Hepatocyte (in vitro differentiated cells): Measurements from ENCODE around the gene HS6ST2. TPM values are rescaled to one million over a fixed set of nuclear protein-coding genes. Genes with fewer than 3 reads are reported as not detected.

ENCODE experiments used
- DNase-seq: peaks from one replicate; pipeline ENCODE4 v3.0.0-alpha.2; 2016; ENCODE audit warnings: low spot score
- H2AFZ ChIP-seq: fragments of 200-600 bp; sonication (generic); 2 replicates; pipeline ENCODE4 v1.6.0; 2016; ENCODE audit warnings: antibody characterized with exemption, mild to moderate bottlenecking
- H3K27ac ChIP-seq: fragments of 200-600 bp; sonication (generic); 2 replicates; pipeline ENCODE4 v1.5.1; 2016; ENCODE audit warnings: mild to moderate bottlenecking
- H3K27me3 ChIP-seq: fragments of 200-600 bp; sonication (generic); 2 replicates; pipeline ENCODE4 v1.6.1; 2016
- H3K36me3 ChIP-seq: fragments of 200-600 bp; sonication (generic); replicated peaks from 2 replicates; pipeline ENCODE4 v1.5.1; 2016; ENCODE audit warnings: low read depth; ENCODE audit not compliant: insufficient read depth
- H3K4me1 ChIP-seq: fragments of 200-600 bp; sonication (generic); 2 replicates; pipeline ENCODE4 v1.5.1; 2016; ENCODE audit warnings: mild to moderate bottlenecking, moderate library complexity; ENCODE audit not compliant: insufficient read depth
- H3K4me2 ChIP-seq: fragments of 200-600 bp; sonication (generic); 2 replicates; pipeline ENCODE4 v1.6.0; 2016
- H3K4me3 ChIP-seq: fragments of 200-600 bp; sonication (generic); 2 replicates; pipeline ENCODE4 v1.5.1; 2016; ENCODE audit warnings: mild to moderate bottlenecking
- H3K79me2 ChIP-seq: fragments of 200-600 bp; sonication (generic); 2 replicates; pipeline ENCODE4 v1.6.0; 2017; ENCODE audit warnings: mild to moderate bottlenecking
- H3K9me2 ChIP-seq: fragments of 200-600 bp; sonication (generic); replicated peaks from 2 replicates; pipeline ENCODE4 v1.6.0; 2017; ENCODE audit warnings: mild to moderate bottlenecking; ENCODE audit not compliant: insufficient read depth
- H3K9me3 ChIP-seq: fragments of 200-600 bp; sonication (generic); 2 replicates; pipeline ENCODE4 v1.5.1; 2016; ENCODE audit warnings: low read depth, mild to moderate bottlenecking
- H4K20me1 ChIP-seq: fragments of 200-600 bp; sonication (generic); 2 replicates; pipeline ENCODE4 v1.6.0; 2016; ENCODE audit warnings: mild to moderate bottlenecking; ENCODE audit not compliant: insufficient read depth, poor library complexity, severe bottlenecking
- CTCF ChIP-seq: fragments of 200-600 bp; sonication (generic); IDR thresholded peaks from 2 replicates; pipeline ENCODE4 v1.5.1; 2016; ENCODE audit warnings: antibody characterized with exemption, mild to moderate bottlenecking; ENCODE audit not compliant: poor library complexity
- EZH2 ChIP-seq: fragments of 200-600 bp; sonication (generic); IDR thresholded peaks from 2 replicates; pipeline ENCODE4 v1.6.1; 2016; ENCODE audit warnings: antibody characterized with exemption, mild to moderate bottlenecking, borderline replicate concordance
- EZH2phosphoT487 ChIP-seq: fragments of 200-600 bp; sonication (generic); IDR thresholded peaks from one replicate; pipeline ENCODE4 v1.6.1; 2018; ENCODE audit warnings: antibody characterized with exemption, mild to moderate bottlenecking, low read depth, moderate library complexity; ENCODE audit not compliant: unreplicated experiment, severe bottlenecking
- WGBS: methylation state at CpG from one replicate; pipeline ENCODE4 v1.1.6; 2016; ENCODE audit warnings: low lambda C conversion rate; ENCODE audit errors: missing lambda C conversion rate; 5-methylcytosine and 5-hydroxymethylcytosine counted together
- polyA plus RNA-seq: library from polyadenylated mRNA; unstranded; fragments of >200 nt; fragmentation: Nextera tagmentation; extraction: Ambion mirVana; gene quantifications from 2 replicates; pipeline ENCODE4 v1.2.1, GENCODE V29; 2016
- total RNA-seq: library from RNA; depleted of rRNA; stranded (reverse); fragments of >200 nt; gene quantifications from 2 replicates; pipeline ENCODE4 v1.2.3, GENCODE V29; 2014

HS6ST2 gene
- total and polyA plus RNA-seq, 2 experiments from 2014 or later, result 17.4 to 21.9 TPM

DNA sequence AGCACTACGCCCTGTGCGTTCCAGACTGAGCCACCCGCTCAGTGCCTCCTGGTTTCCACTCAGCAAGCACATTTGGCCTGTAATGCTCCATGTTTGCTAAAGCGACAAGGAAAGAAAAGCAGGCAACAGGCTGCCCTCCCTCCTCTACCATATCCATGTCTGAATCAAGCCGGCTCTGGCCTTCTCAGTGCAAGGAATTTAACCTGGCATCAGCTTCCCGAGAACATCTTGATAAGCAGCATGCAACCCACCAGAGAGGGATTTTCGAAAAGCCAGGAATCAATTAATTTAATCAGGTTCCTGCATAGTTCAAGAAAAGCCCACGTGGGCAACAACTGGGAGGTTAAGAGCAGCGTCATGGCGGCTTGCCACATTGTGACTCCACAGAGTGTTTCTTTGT lies 228.2 kb downstream of the HS6ST2 start:
- Histone ChIP-seq H3K4me2 (no peak overlapping the region), H3K9me3 (no peaks in the 10 kb centered on the region), H4K20me1 (no peaks in the 10 kb centered on the region), H3K4me3 (no peak overlapping the region), H3K9me2 (no peaks in the 10 kb centered on the region), H3K79me2 (no peaks in the 10 kb centered on the region), H2AFZ (no peak overlapping the region), H3K36me3 (no peaks in the 10 kb centered on the region), H3K4me1 (no peaks in the 10 kb centered on the region), H3K27ac (no peak overlapping the region), H3K27me3 (no peaks in the 10 kb centered on the region)
- DNase-seq, result no peak
- 74% methylated on average over 10 of the region's 10 CpGs for WGBS
- TF ChIP-seq CTCF (no peak), EZH2phosphoT487 (no peak), EZH2 (no peak)

DNA sequence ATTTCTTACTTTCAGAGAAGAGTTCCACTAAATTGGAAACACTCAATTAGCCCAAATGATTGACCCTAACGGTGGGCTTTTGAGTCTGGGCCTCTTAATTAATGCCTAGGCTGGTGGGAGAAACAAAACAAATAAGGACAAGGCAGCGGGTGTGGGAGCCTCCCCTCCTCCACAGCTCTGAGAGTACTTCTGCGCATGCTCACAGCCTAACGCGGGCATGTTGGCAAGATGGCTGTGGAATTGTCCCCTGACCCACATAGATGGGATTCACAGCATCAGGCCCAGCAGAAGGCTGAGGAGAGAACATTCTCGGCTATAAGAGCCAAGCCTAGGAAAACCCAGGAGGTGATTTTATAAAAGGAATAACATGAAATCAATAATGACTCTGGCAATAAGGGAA lies 230.1 kb downstream of the HS6ST2 start:
- Histone ChIP-seq H3K27ac (no peak overlapping the region), H3K27me3 (no peaks in the 10 kb centered on the region), H3K4me3 (no peak overlapping the region), H3K4me2 (no peak overlapping the region), H3K9me2 (no peaks in the 10 kb centered on the region), H3K9me3 (peaks cover 5% of the 10 kb centered on the region), H3K79me2 (no peaks in the 10 kb centered on the region), H4K20me1 (no peaks in the 10 kb centered on the region), H2AFZ (no peak overlapping the region), H3K4me1 (no peaks in the 10 kb centered on the region), H3K36me3 (no peaks in the 10 kb centered on the region)
- TF ChIP-seq CTCF, result no peak
- TF ChIP-seq EZH2phosphoT487, result no peak
- TF ChIP-seq EZH2, result no peak
- no peak for DNase-seq
- 78% methylated on average over 6 of the region's 6 CpGs for WGBS

DNA sequence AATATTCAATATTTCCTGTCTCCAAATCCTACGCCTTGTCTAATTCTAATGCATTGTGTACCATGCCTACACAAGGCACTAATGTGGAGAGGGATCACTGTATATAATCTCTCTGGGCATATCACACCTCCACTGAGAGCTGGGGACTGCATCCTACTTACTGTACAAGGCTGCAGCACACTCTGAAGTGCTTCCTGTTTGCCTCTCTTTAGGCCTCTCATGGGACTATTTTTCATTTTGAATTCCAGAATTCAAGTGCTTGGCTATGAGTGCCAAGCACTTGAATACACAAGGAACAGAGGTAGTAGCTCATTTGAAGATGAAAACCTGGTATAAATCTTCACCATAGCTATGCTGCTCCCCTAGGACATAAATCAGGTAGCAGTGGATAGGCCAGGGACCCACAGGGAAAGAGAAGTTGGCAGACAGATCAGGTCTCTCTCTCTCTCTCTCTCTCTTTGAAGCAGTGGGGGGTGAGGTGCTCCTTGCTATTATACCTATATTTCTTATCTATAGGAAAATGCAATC lies 239.9 kb downstream of the HS6ST2 start:
- Histone ChIP-seq H3K27ac (no peak overlapping the region), H3K4me2 (no peak overlapping the region), H3K9me3 (no peaks in the 10 kb centered on the region), H3K9me2 (no peaks in the 10 kb centered on the region), H3K4me3 (no peak overlapping the region), H3K4me1 (no peaks in the 10 kb centered on the region), H3K36me3 (no peaks in the 10 kb centered on the region), H2AFZ (no peak overlapping the region), H3K27me3 (no peaks in the 10 kb centered on the region), H3K79me2 (no peaks in the 10 kb centered on the region), H4K20me1 (no peaks in the 10 kb centered on the region)
- TF ChIP-seq CTCF, result no peak
- TF ChIP-seq EZH2, result no peak
- no peak for TF ChIP-seq EZH2phosphoT487
- DNase-seq, result no peak
- 50% methylated on average over 1 of the region's 1 CpG for WGBS

DNA sequence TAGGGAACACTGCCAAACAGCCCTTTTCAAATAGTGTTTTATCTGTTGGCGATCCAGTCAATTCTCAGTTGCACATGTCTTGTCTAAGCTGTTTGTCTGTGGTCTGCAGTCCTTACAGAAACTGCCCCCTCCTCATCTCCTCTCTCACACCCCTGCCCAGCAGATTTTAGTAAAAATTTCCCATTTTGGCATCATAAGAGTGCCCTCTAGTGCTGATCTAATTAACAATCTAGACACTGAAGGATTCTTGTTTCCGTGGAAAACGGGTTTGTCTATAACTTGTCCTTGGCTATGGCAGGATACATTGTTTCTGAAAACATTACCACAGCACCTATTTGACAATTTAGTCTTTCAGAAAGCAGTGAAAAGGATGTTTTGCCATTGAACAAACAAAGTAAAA lies 242.4 kb downstream of the HS6ST2 start:
- no peaks in the 10 kb centered on the region for H4K20me1 ChIP-seq
- no peak for DNase-seq
- no peaks in the 10 kb centered on the region for H3K27me3 ChIP-seq
- H2AFZ ChIP-seq, result no peak overlapping the region
- no peaks in the 10 kb centered on the region for H3K4me1 ChIP-seq
- 48% methylated on average over 3 of the region's 3 CpGs for WGBS
- no peak overlapping the region for H3K4me3 ChIP-seq
- H3K9me3 ChIP-seq, result no peaks in the 10 kb centered on the region
- H3K36me3 ChIP-seq, result no peaks in the 10 kb centered on the region
- H3K9me2 ChIP-seq, result no peaks in the 10 kb centered on the region
- H3K79me2 ChIP-seq, result no peaks in the 10 kb centered on the region
- TF ChIP-seq EZH2 (no peak), CTCF (peak; percentile 47)
- no peak overlapping the region for H3K27ac ChIP-seq
- no peak overlapping the region for H3K4me2 ChIP-seq
